Astrocyte of the spinal cord (primary cell): ENCODE data around the gene JAG2.
"Not testable (repeated sequence)": the region's sequence is repeated elsewhere in the genome, so short reads cannot be mapped to it uniquely, and the experiment has no call there.

ENCODE experiments used
- DNase-seq: peaks from one replicate; pipeline ENCODE4 v3.0.0; 2011; ENCODE audit warnings: low read depth, low spot score
- H3K4me3 ChIP-seq: 2 replicates; pipeline ENCODE4 v1.5.1; 2011; ENCODE audit warnings: low read depth, mild to moderate bottlenecking, low read length, moderate library complexity
- CTCF ChIP-seq: IDR thresholded peaks from 2 replicates; pipeline ENCODE4 v1.5.1; 2012; ENCODE audit warnings: low read depth, mild to moderate bottlenecking, low read length, inconsistent platforms
- in situ Hi-C: cut with HindIII; loops from 2 replicates; pipeline ENCODE4 v1.10.0; 2017; ENCODE audit warnings: low sequenced_read_pairs

The JAG2 gene

DNA sequence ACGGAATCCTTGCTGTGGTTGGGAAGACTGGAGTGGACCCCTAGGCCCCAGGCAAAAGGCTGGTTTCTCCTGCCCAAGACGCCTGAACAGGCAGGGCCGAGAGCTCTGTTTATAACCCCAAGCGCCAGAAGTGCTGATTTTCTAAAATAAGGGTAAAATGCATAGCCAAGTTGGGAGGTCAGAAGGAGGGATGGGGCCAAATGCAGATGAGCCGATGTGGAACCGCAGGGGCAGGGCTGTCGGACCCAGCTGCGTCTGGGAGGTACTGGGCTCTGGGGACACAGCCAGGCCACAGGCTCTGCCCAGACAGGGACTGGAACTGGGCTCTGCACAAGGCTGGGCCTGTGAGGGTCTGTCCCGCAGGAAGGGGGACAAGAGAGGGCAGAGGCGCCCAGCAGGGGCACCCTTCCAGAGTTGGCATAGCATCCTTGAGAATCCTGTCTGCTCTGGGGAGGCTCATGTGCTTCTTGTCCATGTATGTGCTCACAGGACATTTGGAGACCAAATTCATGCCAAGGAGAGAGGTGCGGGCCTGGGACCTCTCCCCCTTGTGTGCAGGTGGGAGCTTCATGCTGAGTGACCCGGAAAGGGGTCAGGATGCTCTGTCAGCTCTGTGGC, 49.1 kb downstream of the JAG2 start:
- no peak for TF ChIP-seq CTCF
- DNase-seq = no peak
- in situ Hi-C loops = no loop called here
- H3K4me3 ChIP-seq = no peak overlapping the region

DNA sequence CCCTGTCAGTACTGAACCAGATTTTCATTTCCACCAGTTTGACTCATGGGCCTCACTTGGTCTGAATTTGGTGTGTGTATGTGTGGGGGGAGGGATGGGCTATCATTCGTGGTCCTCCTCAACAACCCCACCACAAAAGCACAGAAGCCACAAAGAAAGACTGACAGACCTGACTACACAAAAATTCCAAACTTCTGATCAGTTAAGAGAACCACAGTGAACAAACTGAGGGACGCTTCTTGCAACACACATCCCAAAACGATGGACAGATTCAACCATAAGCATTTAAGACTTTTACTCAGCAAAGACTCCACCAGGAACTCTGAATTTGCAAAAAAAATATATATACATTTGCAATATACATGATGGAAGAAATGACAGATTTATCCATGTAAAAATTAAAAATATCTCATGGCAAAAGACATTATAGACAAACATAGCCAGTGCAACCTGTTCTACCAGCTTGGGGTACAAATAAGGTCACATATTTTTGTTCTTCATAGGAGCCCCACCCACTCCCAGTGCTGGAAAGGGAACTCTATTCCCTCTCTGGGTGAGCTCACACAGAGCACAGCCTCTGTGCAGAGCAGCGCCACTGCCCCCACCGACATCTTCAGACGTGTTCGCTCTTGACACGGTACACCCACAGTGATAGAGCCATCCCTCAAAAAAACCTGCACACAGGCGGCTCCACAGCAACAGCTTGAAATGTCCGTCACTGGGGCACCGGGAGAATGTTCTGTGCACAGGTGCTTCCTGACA, 49.7 kb downstream of the JAG2 start:
- no peak for DNase-seq
- H3K4me3 ChIP-seq = no peak overlapping the region
- in situ Hi-C loops = no loop called here
- TF ChIP-seq CTCF = no peak

DNA sequence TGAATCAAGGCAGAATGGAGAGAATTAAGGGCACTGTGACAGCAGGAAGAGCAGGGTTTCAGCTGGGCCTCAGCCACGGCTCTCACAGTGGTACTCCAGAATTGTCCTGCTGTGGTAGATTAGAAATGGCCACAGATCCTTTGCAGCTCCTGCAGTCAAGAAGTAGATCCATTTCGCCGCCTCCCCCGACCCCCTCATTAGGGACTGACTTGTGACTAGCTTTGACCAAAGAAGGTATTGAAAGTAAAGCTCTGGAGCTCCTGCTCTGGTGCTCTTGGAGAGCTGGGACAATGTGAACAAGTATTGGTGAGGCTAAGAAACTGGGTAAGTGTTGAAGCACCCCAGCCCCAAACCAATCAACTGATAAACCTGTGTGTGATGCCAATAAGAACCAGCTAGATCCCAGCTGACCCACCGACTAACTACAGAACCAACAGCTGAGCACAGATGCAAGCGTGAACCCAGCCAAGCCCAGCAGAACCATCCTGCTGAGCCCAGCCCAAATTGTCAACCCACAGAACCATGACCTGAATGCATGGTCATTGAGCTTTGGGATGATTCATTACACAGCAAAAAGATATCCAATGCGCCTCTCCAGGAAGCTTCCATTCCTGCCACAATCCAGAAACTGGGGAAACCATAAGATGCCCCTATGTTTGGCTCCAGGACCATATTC, 50.7 kb downstream of the JAG2 start:
- no peak for TF ChIP-seq CTCF
- no peak for DNase-seq
- H3K4me3 ChIP-seq = no peak overlapping the region
- in situ Hi-C loops = no loop called here

DNA sequence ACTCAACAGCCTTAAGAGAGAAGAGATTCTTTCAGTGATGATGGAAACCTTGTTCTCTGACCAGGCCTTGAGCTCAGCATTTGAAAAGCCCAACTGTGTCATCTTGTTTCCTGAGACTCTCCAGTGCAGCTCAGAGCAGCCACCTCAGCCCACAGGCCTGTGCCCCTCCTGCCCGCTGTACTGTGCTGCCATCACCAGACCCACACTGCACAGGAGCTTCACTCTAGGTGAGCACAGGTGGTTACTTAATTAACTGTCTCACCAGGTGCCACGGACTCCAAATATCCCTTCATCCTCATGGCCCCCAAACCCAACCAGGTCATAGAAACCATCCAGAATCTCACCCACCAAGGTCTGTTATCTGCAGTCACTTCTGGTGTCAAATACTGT, 51.3 kb downstream of the JAG2 start:
- in situ Hi-C loops = no loop called here
- H3K4me3 ChIP-seq = no peak overlapping the region
- no peak for TF ChIP-seq CTCF
- DNase-seq = no peak

- no peak for DNase-seq
- in situ Hi-C loops = no loop called here
Measured at GRCh38 chr14:105116451-105117256, 51.9 kb downstream of the JAG2 start.

GRCh38 chr14:105109243-105109642, 59.3 kb downstream of the JAG2 start:
- H3K4me3 ChIP-seq, in situ Hi-C loops, DNase-seq: not testable (repeated sequence)

More at GRCh38 chr14:105116451-105117256, 51.9 kb downstream of the JAG2 start:
- no peak overlapping the region for H3K4me3 ChIP-seq
- no peak for TF ChIP-seq CTCF
